Ureter (tissue), 1 donor: ENCODE data around the gene TMEM196. TPM values are rescaled to one million over a fixed set of nuclear protein-coding genes. Genes with fewer than 3 reads are reported as not detected.

ENCODE experiments used
- DNase-seq: peaks from one replicate; pipeline ENCODE4 v3.0.0-alpha.2; 2020; ENCODE audit warnings: low spot score
- total RNA-seq: library from RNA; stranded (reverse); gene quantifications from one replicate; pipeline ENCODE4 v1.2.4, GENCODE V29; 2023
- donor health status: DM: yes; HTN: yes; CAD: no.

TMEM196 gene
- total RNA-seq: 0.31 TPM

- DNase-seq: no peak
Measured at GRCh38 chr7:19772841-19773760, at the start of gene TMEM196. Gene TMEM196 (minus strand): TSS chr7:19773617. CDS start chr7:19772696, 921 bp downstream.

- no peak for DNase-seq
Measured at GRCh38 chr7:19816128-19816527, 42.7 kb upstream of the TMEM196 start.

- DNase-seq: no peak
Measured at GRCh38 chr7:19815546-19815945, 42.1 kb upstream of the TMEM196 start.

DNA sequence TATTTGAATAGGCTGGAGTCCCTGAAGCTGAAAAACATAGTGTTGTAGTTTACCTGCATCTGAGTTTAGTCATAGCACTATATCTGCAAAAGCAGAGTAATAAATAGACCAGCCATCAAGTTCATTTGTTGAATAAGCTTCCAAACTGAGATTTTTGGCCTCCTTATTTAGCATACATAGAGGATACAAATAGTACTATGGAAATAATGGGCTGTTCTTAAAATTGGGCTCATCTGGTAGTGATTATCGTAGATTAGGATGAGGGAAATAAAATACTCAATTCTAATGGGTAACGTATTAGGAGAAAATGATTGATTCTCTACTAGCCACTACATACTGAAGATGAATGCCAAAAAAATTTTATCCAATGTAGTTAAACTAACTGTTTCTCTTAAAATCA is 41.4 kb upstream of the TMEM196 start:
- no peak for DNase-seq

- DNase-seq: no peak
Measured at GRCh38 chr7:19811386-19811785, 38.0 kb upstream of the TMEM196 start.

DNA sequence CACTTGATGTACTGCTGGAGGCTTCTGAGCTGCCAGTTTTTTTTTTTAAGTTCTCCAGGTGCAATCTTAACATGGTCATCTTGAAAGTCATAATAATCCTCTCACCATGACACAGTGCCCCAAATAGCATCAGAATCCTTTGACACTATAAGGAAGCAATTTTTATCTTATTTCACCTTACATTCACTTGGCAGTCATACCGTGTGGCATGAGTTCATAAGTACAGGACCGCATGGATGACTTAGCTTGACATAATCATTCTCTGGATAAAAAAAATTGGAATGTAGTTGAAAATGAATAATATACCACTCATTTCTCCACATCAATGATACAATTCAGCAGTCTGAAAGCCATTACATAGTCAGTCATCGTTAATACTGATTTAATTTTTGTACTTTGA is 25.6 kb upstream of the TMEM196 start:
- no peak for DNase-seq

DNA sequence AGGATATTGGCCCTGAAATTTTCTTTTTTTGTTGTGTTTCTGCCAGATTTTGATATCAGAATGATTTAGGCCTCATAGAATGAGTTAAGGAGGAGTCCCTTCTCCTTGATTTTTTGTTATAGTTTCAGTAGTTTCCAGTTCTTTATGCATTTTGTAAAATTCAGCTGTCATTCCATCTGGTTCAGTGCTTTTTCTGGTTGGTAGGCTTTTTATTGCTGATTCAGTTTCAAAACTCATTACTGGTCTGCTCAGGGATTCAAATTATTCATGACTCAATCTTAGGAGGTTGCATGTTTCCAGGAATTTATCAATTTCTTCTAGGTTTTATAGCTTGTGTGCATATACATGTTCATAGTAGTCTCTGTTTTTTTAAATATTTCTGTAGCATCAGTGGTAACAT is 10.1 kb upstream of the TMEM196 start:
- no peak for DNase-seq

- DNase-seq: no peak
Measured at GRCh38 chr7:19776981-19777380, 3.6 kb upstream of the TMEM196 start.

- DNase-seq: no peak
Measured at GRCh38 chr7:19775578-19775977, 2.2 kb upstream of the TMEM196 start.

- no peak for DNase-seq
Measured at GRCh38 chr7:19772306-19772705, 1.1 kb downstream of the TMEM196 start.

- DNase-seq: no peak
Measured at GRCh38 chr7:19762631-19763030, 10.8 kb downstream of the TMEM196 start.

- no peak for DNase-seq
Measured at GRCh38 chr7:19754521-19755116, 18.8 kb downstream of the TMEM196 start.

DNA sequence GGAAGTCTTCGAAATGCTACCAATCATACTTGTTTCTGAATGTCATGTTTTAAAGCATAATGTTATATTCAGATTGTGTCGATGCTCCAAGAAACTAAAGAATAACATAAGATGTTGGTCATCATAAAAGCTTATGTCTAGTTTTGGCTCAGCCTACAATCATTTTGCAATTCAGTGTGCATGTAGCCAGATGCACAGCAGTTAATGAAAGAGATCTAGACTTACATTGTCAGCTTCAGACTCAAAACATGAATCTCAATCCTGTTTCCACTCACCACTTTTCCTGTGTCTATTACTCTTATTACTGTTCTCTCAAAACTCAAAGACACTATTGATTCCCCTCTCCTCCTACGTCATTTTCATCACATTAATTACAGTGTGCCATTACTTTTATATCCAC is 21.4 kb downstream of the TMEM196 start:
- DNase-seq: no peak

DNA sequence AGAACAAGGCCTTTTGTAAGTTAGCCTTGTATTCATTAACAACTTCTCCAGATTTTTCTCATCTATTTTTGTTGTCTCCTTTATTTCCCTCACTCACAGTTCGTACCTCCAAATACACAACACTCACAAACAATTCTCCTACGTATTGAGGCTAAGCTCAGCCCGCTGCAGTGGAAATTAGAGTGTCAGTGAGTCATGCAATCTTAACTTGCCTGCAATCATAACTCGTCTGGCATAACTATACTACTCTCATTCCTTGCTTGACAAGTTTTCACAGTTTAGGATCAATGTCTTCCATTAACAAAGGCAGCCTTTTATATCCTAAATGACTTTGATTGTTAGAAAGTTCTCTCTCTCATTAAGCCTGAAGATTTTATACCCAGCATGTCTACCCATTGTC is 23.8 kb downstream of the TMEM196 start:
- DNase-seq: no peak

DNA sequence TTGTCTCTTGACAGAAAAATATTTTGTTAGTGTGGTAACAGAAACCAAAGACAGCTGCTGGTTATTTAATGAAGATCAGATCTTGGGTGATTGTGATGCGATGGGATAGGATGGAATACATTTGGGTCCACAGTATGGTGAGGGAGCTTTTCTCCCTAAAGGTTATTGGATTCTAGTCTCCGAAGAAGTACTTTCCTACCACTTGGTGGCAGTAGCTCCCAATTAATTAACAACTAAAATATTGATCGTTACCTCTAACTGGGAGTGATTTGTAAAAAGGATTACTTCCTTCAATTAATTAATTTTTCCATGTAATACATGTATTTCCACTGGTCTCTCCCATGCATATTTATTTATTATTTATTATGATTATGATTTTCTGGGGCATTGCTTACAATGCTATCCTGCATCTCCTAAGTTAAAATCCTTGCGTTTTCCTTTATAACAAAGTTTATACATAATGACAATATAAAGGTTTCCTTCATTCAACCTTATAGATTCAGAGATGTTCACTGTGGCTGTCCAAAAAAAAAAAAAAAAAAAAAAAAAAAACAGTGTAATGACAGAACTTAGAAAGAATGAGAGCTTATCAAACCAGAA is 25.6 kb downstream of the TMEM196 start:
- DNase-seq: no peak

- DNase-seq: no peak
Measured at GRCh38 chr7:19744075-19744474, 29.3 kb downstream of the TMEM196 start.

GRCh38 chr7:19728716-19729115 is 44.7 kb downstream of the TMEM196 start:
- DNase-seq: no peak

- no peak for DNase-seq
Measured at GRCh38 chr7:19725770-19726169, 47.6 kb downstream of the TMEM196 start.

- DNase-seq: no peak
Measured at GRCh38 chr7:19715499-19715898, 57.9 kb downstream of the TMEM196 start.

- DNase-seq: no peak
Measured at GRCh38 chr7:19713676-19714075, 59.7 kb downstream of the TMEM196 start.

DNA sequence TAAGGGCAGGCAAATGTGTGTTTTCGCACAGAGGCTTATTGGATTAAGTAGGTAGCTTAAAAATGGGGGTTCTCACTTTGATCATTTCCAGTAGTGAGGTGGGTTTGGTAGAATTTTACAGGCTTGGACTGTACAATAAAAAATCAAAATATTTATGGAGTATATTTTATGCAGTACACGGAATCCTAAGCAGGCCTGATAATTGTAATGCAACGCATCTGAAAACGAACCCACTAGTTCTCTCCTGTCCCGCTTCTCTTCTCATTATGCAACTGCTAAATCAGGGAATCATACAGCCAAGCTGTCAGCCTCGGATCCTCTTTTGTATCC is 64.2 kb downstream of the TMEM196 start:
- DNase-seq: no peak

- DNase-seq: peak; percentile 96
Measured at GRCh38 chr7:19708397-19709248, 64.8 kb downstream of the TMEM196 start, which contains the start of gene POLR1F. Gene POLR1F (minus strand): TSS chr7:19709037. CDS start chr7:19709016, 21 bp downstream.
